ENCODE results near the gene SDK1. TPM values are rescaled to one million over a fixed set of nuclear protein-coding genes. Genes with fewer than 3 reads are reported as not detected.

SDK1 gene
- total and polyA plus RNA-seq, 11 donors: 2.2 to 5.8 (median 3.4) TPM

- peaks cover 0 to 9% (median 0%) of the 10 kb centered on the region in 12 donors for H3K4me1 ChIP-seq
- peaks cover 0 to 12% (median 0%) of the 10 kb centered on the region in 9 donors for H3K27me3 ChIP-seq
- no peaks in the 10 kb centered on the region for H3K9me3 ChIP-seq
- H3K27ac ChIP-seq: no peak overlapping the region
- no peak overlapping the region for H3K4me3 ChIP-seq
- no peak for TF ChIP-seq POLR2A (IDR thresholded peaks at IDR 0.05)
- TF ChIP-seq CTCF (IDR thresholded peaks at IDR 0.05): no peak
- ATAC-seq: no peak
- DNase-seq: no peak
- H3K36me3 ChIP-seq: no peaks in the 10 kb centered on the region
- WGBS, 4 donors: 71 to 81% (median 76%) methylated on average over 2 of the region's 2 CpGs
- intact Hi-C loops (cut with DNase I): no loop called here
Observed at GRCh38 chr7:3332308-3332707, 31.3 kb downstream of the SDK1 start.

GRCh38 chr7:3333861-3334260 is 32.8 kb downstream of the SDK1 start:
- intact Hi-C loops (cut with DNase I): loop anchor here in 1 of 10 donors (2.0 kb wide), 1 partner anchor 53 kb away; no protein-coding TSS in a partner anchor
- Histone ChIP-seq H3K36me3 (no peaks in the 10 kb centered on the region), H3K27ac (no peak overlapping the region), H3K4me1 (peaks cover 0 to 9% (median 0%) of the 10 kb centered on the region in 12 donors), H3K27me3 (peaks cover 0 to 12% (median 0%) of the 10 kb centered on the region in 9 donors), H3K9me3 (no peaks in the 10 kb centered on the region), H3K4me3 (no peak overlapping the region)
- ATAC-seq (no peak), DNase-seq (no peak)
- no peak for TF ChIP-seq POLR2A (IDR thresholded peaks at IDR 0.05)
- TF ChIP-seq CTCF (IDR thresholded peaks at IDR 0.05): no peak
- WGBS, 4 donors: 76 to 95% (median 88%) methylated on average over 2 of the region's 2 CpGs

- 79 to 90% (median 86%) methylated on average over 6 of the region's 6 CpGs for WGBS, 4 donors
- no peak for DNase-seq
- no peak for TF ChIP-seq POLR2A (IDR thresholded peaks at IDR 0.05)
- TF ChIP-seq CTCF (IDR thresholded peaks at IDR 0.05): no peak
- Histone ChIP-seq H3K9me3 (no peaks in the 10 kb centered on the region), H3K4me1 (peaks cover 0 to 9% (median 0%) of the 10 kb centered on the region in 12 donors), H3K27ac (no peak overlapping the region), H3K27me3 (peaks cover 0 to 12% (median 0%) of the 10 kb centered on the region in 9 donors), H3K36me3 (no peaks in the 10 kb centered on the region), H3K4me3 (no peak overlapping the region)
- intact Hi-C loops (cut with DNase I): no loop called here
- ATAC-seq: no peak
Observed at GRCh38 chr7:3336042-3336665, 35.1 kb downstream of the SDK1 start.

- H3K27ac ChIP-seq: no peak overlapping the region
- H3K36me3 ChIP-seq: no peaks in the 10 kb centered on the region
- ATAC-seq: no peak
- H3K4me1 ChIP-seq: peaks cover 0 to 5% (median 0%) of the 10 kb centered on the region in 12 donors
- WGBS, 4 donors: 40 to 49% (median 41%) methylated on average over 3 of the region's 3 CpGs
- peaks cover 0 to 12% (median 0%) of the 10 kb centered on the region in 9 donors for H3K27me3 ChIP-seq
- intact Hi-C loops (cut with DNase I): no loop called here
- TF ChIP-seq CTCF (IDR thresholded peaks at IDR 0.05) (no peak), POLR2A (IDR thresholded peaks at IDR 0.05) (no peak)
- no peak overlapping the region for H3K4me3 ChIP-seq
- no peak for DNase-seq
- no peaks in the 10 kb centered on the region for H3K9me3 ChIP-seq
Observed at GRCh38 chr7:3338161-3338560, 37.1 kb downstream of the SDK1 start.
